ENCODE results near the gene CDH7.

GRCh38 chr18:65752625-65753325, 2.0 kb downstream of the CDH7 start:
- TF ChIP-seq, protein P1, sequence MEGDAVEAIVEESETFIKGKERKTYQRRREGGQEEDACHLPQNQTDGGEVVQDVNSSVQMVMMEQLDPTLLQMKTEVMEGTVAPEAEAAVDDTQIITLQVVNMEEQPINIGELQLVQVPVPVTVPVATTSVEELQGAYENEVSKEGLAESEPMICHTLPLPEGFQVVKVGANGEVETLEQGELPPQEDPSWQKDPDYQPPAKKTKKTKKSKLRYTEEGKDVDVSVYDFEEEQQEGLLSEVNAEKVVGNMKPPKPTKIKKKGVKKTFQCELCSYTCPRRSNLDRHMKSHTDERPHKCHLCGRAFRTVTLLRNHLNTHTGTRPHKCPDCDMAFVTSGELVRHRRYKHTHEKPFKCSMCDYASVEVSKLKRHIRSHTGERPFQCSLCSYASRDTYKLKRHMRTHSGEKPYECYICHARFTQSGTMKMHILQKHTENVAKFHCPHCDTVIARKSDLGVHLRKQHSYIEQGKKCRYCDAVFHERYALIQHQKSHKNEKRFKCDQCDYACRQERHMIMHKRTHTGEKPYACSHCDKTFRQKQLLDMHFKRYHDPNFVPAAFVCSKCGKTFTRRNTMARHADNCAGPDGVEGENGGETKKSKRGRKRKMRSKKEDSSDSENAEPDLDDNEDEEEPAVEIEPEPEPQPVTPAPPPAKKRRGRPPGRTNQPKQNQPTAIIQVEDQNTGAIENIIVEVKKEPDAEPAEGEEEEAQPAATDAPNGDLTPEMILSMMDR (IDR thresholded peaks at IDR 0.05) = no peak
- no peak for TF ChIP-seq ZFX (IDR thresholded peaks at IDR 0.05; ENCODE audit: borderline replicate concordance)
